SK-N-SH treated with all-trans-retinoic acid at 6 μM for 48 hours (cell line): ENCODE results near the gene ZFAND3.

Source experiments
- ATAC-seq: fragments of 200-7000 bp; cut with Tn5 transposase; 3 replicates; pipeline ENCODE4 v1.9.1; 2020; ENCODE audit warnings: mild to moderate bottlenecking, moderate library complexity
- BACH2 ChIP-seq: fragments of 250-450 bp; sonication (Bioruptor Pico); IDR thresholded peaks from 2 replicates; pipeline ENCODE4 v1.9.0; 2021; ENCODE audit warnings: mild to moderate bottlenecking, borderline replicate concordance
- CSDC2 ChIP-seq: fragments of 250-450 bp; sonication (Bioruptor Pico); IDR thresholded peaks from 2 replicates; pipeline ENCODE4 v1.5.0; 2020; ENCODE audit warnings: mild to moderate bottlenecking, moderate library complexity
- ESRRG ChIP-seq: fragments of 250-450 bp; sonication (Bioruptor Pico); IDR thresholded peaks from 2 replicates; pipeline ENCODE4 v1.6.1; 2021; ENCODE audit warnings: mild to moderate bottlenecking
- GLIS3 ChIP-seq: fragments of 250-450 bp; sonication (Bioruptor Pico); IDR thresholded peaks from 2 replicates; pipeline ENCODE4 v1.5.0; 2020; ENCODE audit warnings: mild to moderate bottlenecking, moderate library complexity
- ISL1 ChIP-seq: fragments of 250-450 bp; sonication (Bioruptor Pico); IDR thresholded peaks from 2 replicates; pipeline ENCODE4 v2.1.2; 2022; ENCODE audit warnings: mild to moderate bottlenecking, moderate library complexity
- OSR1 ChIP-seq: fragments of 250-450 bp; sonication (Bioruptor Pico); IDR thresholded peaks from 2 replicates; pipeline ENCODE4 v1.8.0; 2022; ENCODE audit warnings: moderate library complexity, mild to moderate bottlenecking, inconsistent platforms
- PATZ1 ChIP-seq: fragments of 250-450 bp; sonication (Bioruptor Pico); IDR thresholded peaks from 2 replicates; pipeline ENCODE4 v1.8.0; 2020; ENCODE audit warnings: mild to moderate bottlenecking, moderate library complexity, borderline replicate concordance
- POU6F1 ChIP-seq: fragments of 250-450 bp; sonication (Bioruptor Pico); IDR thresholded peaks from 2 replicates; pipeline ENCODE4 v1.8.0; 2021; ENCODE audit warnings: low read depth, mild to moderate bottlenecking, moderate library complexity, borderline replicate concordance
- PPARA ChIP-seq: fragments of 250-450 bp; sonication (Bioruptor Pico); IDR thresholded peaks from 2 replicates; pipeline ENCODE4 v1.5.0; 2020; ENCODE audit warnings: mild to moderate bottlenecking, borderline replicate concordance
- RARB ChIP-seq: fragments of 250-450 bp; sonication (Bioruptor Pico); IDR thresholded peaks from 2 replicates; pipeline ENCODE4 v1.8.0; 2021; ENCODE audit warnings: mild to moderate bottlenecking, moderate library complexity
- SNAI2 ChIP-seq: fragments of 250-450 bp; sonication (Bioruptor Pico); IDR thresholded peaks from 2 replicates; pipeline ENCODE4 v1.5.0; 2020; ENCODE audit warnings: mild to moderate bottlenecking, moderate library complexity
- TCF4 ChIP-seq: fragments of 250-450 bp; sonication (Bioruptor Pico); IDR thresholded peaks from 2 replicates; pipeline ENCODE4 v1.8.0; 2021; ENCODE audit warnings: mild to moderate bottlenecking, moderate library complexity, borderline replicate concordance
- TOX ChIP-seq: fragments of 250-450 bp; sonication (Bioruptor Pico); IDR thresholded peaks from 2 replicates; pipeline ENCODE4 v1.8.0; 2021; ENCODE audit warnings: mild to moderate bottlenecking, moderate library complexity, borderline replicate concordance
- TSHZ2 ChIP-seq: fragments of 250-450 bp; sonication (Bioruptor Pico); IDR thresholded peaks from 2 replicates; pipeline ENCODE4 v1.5.0; 2020; ENCODE audit warnings: mild to moderate bottlenecking, moderate library complexity
- ZC3H10 ChIP-seq: fragments of 250-450 bp; sonication (Bioruptor Pico); IDR thresholded peaks from 2 replicates; pipeline ENCODE4 v1.5.1; 2021; ENCODE audit warnings: mild to moderate bottlenecking, moderate library complexity
- ZFP3 ChIP-seq: fragments of 250-450 bp; sonication (Bioruptor Pico); IDR thresholded peaks from 2 replicates; pipeline ENCODE4 v1.5.0; 2020; ENCODE audit warnings: mild to moderate bottlenecking, moderate library complexity
- ZNF565 ChIP-seq: fragments of 450-650 bp; formaldehyde crosslinking; conservative IDR thresholded peaks from 2 replicates; pipeline ENCODE4 v1.5.0; 2020; ENCODE audit warnings: low read depth, mild to moderate bottlenecking, moderate library complexity
- ZNF70 ChIP-seq: fragments of 450-650 bp; formaldehyde crosslinking; IDR thresholded peaks from 2 replicates; pipeline ENCODE4 v1.5.0; 2020; ENCODE audit warnings: mild to moderate bottlenecking, moderate library complexity
- ZNF8 ChIP-seq: fragments of 450-650 bp; formaldehyde crosslinking; IDR thresholded peaks from 2 replicates; pipeline ENCODE4 v1.5.0; 2020; ENCODE audit warnings: mild to moderate bottlenecking, moderate library complexity

The ZFAND3 gene

GRCh38 chr6:38142178-38142902 lies 322.8 kb downstream of the ZFAND3 start:
- no peak for TF ChIP-seq BACH2 (CRISPR knock-in tag)
- TF ChIP-seq TOX (CRISPR knock-in tag): no peak
- TF ChIP-seq CSDC2 (CRISPR knock-in tag): no peak
- TF ChIP-seq ZNF565 (CRISPR knock-in tag): no peak
- no peak for TF ChIP-seq POU6F1
- no peak for TF ChIP-seq SNAI2 (CRISPR knock-in tag)
- no peak for TF ChIP-seq ZFP3 (CRISPR knock-in tag)
- TF ChIP-seq ZNF8 (CRISPR knock-in tag): no peak
- TF ChIP-seq PATZ1 (CRISPR knock-in tag): no peak
- no peak for TF ChIP-seq OSR1 (CRISPR knock-in tag)
- TF ChIP-seq ZNF70 (CRISPR knock-in tag): no peak
- TF ChIP-seq ZC3H10: no peak
- no peak for TF ChIP-seq PPARA (CRISPR knock-in tag)
- no peak for TF ChIP-seq ISL1 (CRISPR knock-in tag)
- ATAC-seq: no peak

GRCh38 chr6:38143191-38144150 lies 323.9 kb downstream of the ZFAND3 start:
- ATAC-seq: no peak
- no peak for TF ChIP-seq RARB (CRISPR knock-in tag)
- no peak for TF ChIP-seq OSR1 (CRISPR knock-in tag)
- peak; percentile 47 for TF ChIP-seq TCF4 (CRISPR knock-in tag)

- ATAC-seq: no peak
- TF ChIP-seq RARB (CRISPR knock-in tag) (no peak), TSHZ2 (no peak), GLIS3 (CRISPR knock-in tag) (no peak), ZNF8 (CRISPR knock-in tag) (no peak), PPARA (CRISPR knock-in tag) (no peak), ESRRG (CRISPR knock-in tag) (no peak), OSR1 (CRISPR knock-in tag) (no peak), POU6F1 (no peak), ZC3H10 (no peak)
- TF ChIP-seq, all 23 proteins: peak for 0
Measured at GRCh38 chr6:38144365-38144945, 324.9 kb downstream of the ZFAND3 start.
